Calu3 (cell line): ENCODE data around the gene FRMD1. TPM values are rescaled to one million over a fixed set of nuclear protein-coding genes. Genes with fewer than 3 reads are reported as not detected.
A peak's percentile ranks its signal among the peaks of the same experiment; 100 is the strongest.

Experiments
- BruUV-seq: library from RNA; stranded (reverse); fragments of 400-500 nt; replicated peaks from 2 replicates; lab custom pipeline; 2021; lab: Mats Ljungman, UMichigan
- CTCF ChIA-PET: fragments of 300-600 bp; sonication (Branson Sonifier 250); formaldehyde crosslinking; loops from one replicate; lab custom pipeline; 2022; ENCODE audit warnings: antibody characterized with exemption; lab: Charles Lee
- DNase-seq: peaks from one replicate; pipeline ENCODE4 v3.0.0; 2022
- H3K27ac Mint-ChIP-seq: one replicate; pipeline ENCODE4 v1.8.0; 2022; ENCODE audit warnings: mixed read lengths; ENCODE audit not compliant: unreplicated experiment
- H3K27me3 Mint-ChIP-seq: one replicate; pipeline ENCODE4 v1.8.0; 2022; ENCODE audit warnings: mixed read lengths; ENCODE audit not compliant: unreplicated experiment
- H3K36me3 Mint-ChIP-seq: one replicate; pipeline ENCODE4 v1.8.0; 2022; ENCODE audit warnings: mild to moderate bottlenecking, moderate library complexity, mixed read lengths; ENCODE audit not compliant: insufficient read depth, unreplicated experiment
- H3K4me1 Mint-ChIP-seq: one replicate; pipeline ENCODE4 v1.8.0; 2022; ENCODE audit warnings: mild to moderate bottlenecking, low read depth, mixed read lengths; ENCODE audit not compliant: unreplicated experiment
- H3K4me3 Mint-ChIP-seq: one replicate; pipeline ENCODE4 v1.8.0; 2022; ENCODE audit warnings: mild to moderate bottlenecking, low read depth, moderate library complexity, mixed read lengths; ENCODE audit not compliant: unreplicated experiment
- H3K9me3 Mint-ChIP-seq: one replicate; pipeline ENCODE4 v1.8.0; 2022; ENCODE audit warnings: low read depth, mixed read lengths; ENCODE audit not compliant: unreplicated experiment
- CTCF ChIP-seq: fragments of 200-600 bp; IDR thresholded peaks from one replicate; pipeline ENCODE4 v1.8.0; 2022; ENCODE audit warnings: antibody characterized with exemption; ENCODE audit not compliant: unreplicated experiment
- intact Hi-C: fragments of 100-400 bp; cut with micrococcal nuclease; formaldehyde crosslinking; loops from one replicate; pipeline ENCODE4 v1.10.0; 2022; ENCODE audit not compliant: unreplicated experiment
- total RNA-seq: library from RNA; stranded (reverse); gene quantifications from 2 replicates; pipeline ENCODE4 v1.2.3, GENCODE V29; 2022

FRMD1 gene
- total RNA-seq, 1 experiment from 2014 or later, result not detected

- Mint-ChIP-seq H3K4me1 (peaks cover 11% of the 10 kb centered on the region), H3K4me3 (no peak overlapping the region), H3K27me3 (peaks cover 51% of the 10 kb centered on the region), H3K27ac (no peak overlapping the region), H3K9me3 (no peaks in the 10 kb centered on the region), H3K36me3 (no peaks in the 10 kb centered on the region)
- intact Hi-C loops, result loop anchor here (10.0 kb wide), 1 partner anchor 74 kb away; no protein-coding TSS in a partner anchor
- TF ChIP-seq CTCF, result no peak
- CTCF ChIA-PET, result interaction anchor here (1.0 to 1.7 kb wide), 2 partner anchors 11 to 73 kb away, joined by 3 to 4 read pairs; no protein-coding TSS in a partner anchor
- DNase-seq, result peak; percentile 63
- BruUV-seq, result no TSS peak
Observed at GRCh38 chr6:168060521-168060931, 18.5 kb downstream of the FRMD1 start.

- H3K4me3 Mint-ChIP-seq, result no peak overlapping the region
- no TSS peak for BruUV-seq
- peaks cover 11% of the 10 kb centered on the region for H3K4me1 Mint-ChIP-seq
- CTCF ChIA-PET, result interaction anchor here (0.5 to 0.9 kb wide), 2 partner anchors 9 to 35 kb away, joined by 3 to 4 read pairs; no protein-coding TSS in a partner anchor
- no peaks in the 10 kb centered on the region for H3K9me3 Mint-ChIP-seq
- intact Hi-C loops, result no loop called here
- DNase-seq, result no peak
- no peak for TF ChIP-seq CTCF
- peaks cover 46% of the 10 kb centered on the region for H3K27me3 Mint-ChIP-seq
- H3K36me3 Mint-ChIP-seq, result no peaks in the 10 kb centered on the region
- no peak overlapping the region for H3K27ac Mint-ChIP-seq
Observed at GRCh38 chr6:168058691-168059551, 20.1 kb downstream of the FRMD1 start.

GRCh38 chr6:168057836-168058235 is 21.2 kb downstream of the FRMD1 start:
- Mint-ChIP-seq H3K27ac (no peak overlapping the region), H3K27me3 (peaks cover 42% of the 10 kb centered on the region), H3K36me3 (no peaks in the 10 kb centered on the region), H3K4me3 (no peak overlapping the region), H3K9me3 (no peaks in the 10 kb centered on the region), H3K4me1 (peaks cover 11% of the 10 kb centered on the region)
- intact Hi-C loops, result no loop called here
- no TSS peak for BruUV-seq
- CTCF ChIA-PET, result interaction anchor here (0.9 kb wide), 1 partner anchor 34 kb away, joined by 3 read pairs; no protein-coding TSS in a partner anchor
- no peak for DNase-seq
- TF ChIP-seq CTCF, result no peak

- no peak overlapping the region for H3K27ac Mint-ChIP-seq
- peaks cover 11% of the 10 kb centered on the region for H3K4me1 Mint-ChIP-seq
- no peaks in the 10 kb centered on the region for H3K36me3 Mint-ChIP-seq
- CTCF ChIA-PET, result no interaction called here
- intact Hi-C loops, result no loop called here
- BruUV-seq, result no TSS peak
- DNase-seq, result no peak
- H3K4me3 Mint-ChIP-seq, result no peak overlapping the region
- H3K27me3 Mint-ChIP-seq, result peaks cover 42% of the 10 kb centered on the region
- H3K9me3 Mint-ChIP-seq, result no peaks in the 10 kb centered on the region
- no peak for TF ChIP-seq CTCF
Observed at GRCh38 chr6:168056892-168057527, 22.0 kb downstream of the FRMD1 start.
